A549 (cell line): ENCODE results near the gene PPP1R3D. TPM values are rescaled to one million over a fixed set of nuclear protein-coding genes. Genes with fewer than 3 reads are reported as not detected.

Experiments used
- ATAC-seq, 2 experiments: fragments of 200-7000 bp in 1 of 2; fragments of >200 bp in 1 of 2; cut with Nextera tagmentation in 1 of 2; cut with Tn5 transposase in 1 of 2; 3 replicates each; pipeline versions ENCODE4 v1.8.0 to v1.9.1; 2018 to 2020; ENCODE audit warnings: mild to moderate bottlenecking in 1 of 2, moderate library complexity in 1 of 2
- CTCF ChIA-PET: fragments of 300-600 bp; sonication (Branson Sonifier 250); formaldehyde crosslinking; extraction: SDS; loops from one replicate; lab custom pipeline; 2021; ENCODE audit warnings: antibody characterized with exemption, inconsistent platforms; lab: Yijun Ruan, JAX
- POLR2A ChIA-PET: fragments of 350-600 bp; formaldehyde crosslinking; extraction: SDS; loops from one replicate; lab custom pipeline; 2021; ENCODE audit warnings: antibody characterized with exemption, inconsistent platforms; lab: Yijun Ruan, JAX
- DNase-seq, 2 experiments: peaks; one replicate each; pipeline versions ENCODE4 v3.0.0 to v3.0.0-alpha.2; 2011 to 2016; ENCODE audit warnings: low read depth in 1 of 2, low spot score in 1 of 2
- FAIRE-seq: peaks from 2 replicates; lab custom pipeline; 2011; peaks lifted over from hg19 to GRCh38; lab: Jason Lieb, UNC
- H3K27ac ChIP-seq, 2 experiments: fragments of >200 bp; sonication (Bioruptor Twin); formaldehyde crosslinking; 3 replicates each; pipeline ENCODE4 v1.5.1; 2016 to 2017
- H3K4me1 ChIP-seq: fragments of >200 bp; sonication (Bioruptor Twin); formaldehyde crosslinking; 3 replicates; pipeline ENCODE4 v1.6.1; 2016
- H3K4me2 ChIP-seq: fragments of >200 bp; sonication (Bioruptor Twin); formaldehyde crosslinking; 3 replicates; pipeline ENCODE4 v1.6.1; 2016
- H3K4me3 ChIP-seq: fragments of >200 bp; sonication (Bioruptor Twin); formaldehyde crosslinking; 3 replicates; pipeline ENCODE4 v1.5.1; 2016
- H3K9me3 ChIP-seq: fragments of >200 bp; sonication (Bioruptor Twin); formaldehyde crosslinking; 3 replicates; pipeline ENCODE4 v1.6.1; 2016
- ATOH8 ChIP-seq: fragments of 250-450 bp; sonication (Bioruptor Pico); IDR thresholded peaks from 2 replicates; pipeline ENCODE4 v1.5.0; 2020; ENCODE audit warnings: low read depth, mild to moderate bottlenecking, moderate library complexity
- BCL3 ChIP-seq: fragments of >200 bp; sonication (Bioruptor Twin); formaldehyde crosslinking; IDR thresholded peaks from 3 replicates; pipeline ENCODE4 v1.6.1; 2016
- BHLHE40 ChIP-seq: IDR thresholded peaks from 2 replicates; pipeline ENCODE4 v1.6.1; 2012; ENCODE audit warnings: low read depth, low read length, inconsistent platforms
- CBX8 ChIP-seq: fragments of 200-600 bp; sonication (generic); IDR thresholded peaks from 2 replicates; pipeline ENCODE4 v1.6.1; 2016
- CEBPB ChIP-seq, 2 experiments: fragments of >200 bp in 1 of 2; sonication (Bioruptor Twin) in 1 of 2; formaldehyde crosslinking in 1 of 2; IDR thresholded peaks; 2 replicates each; pipeline ENCODE4 v1.6.1; 2012 to 2016
- CHD2 ChIP-seq: fragments of 150-350 bp; IDR thresholded peaks from 2 replicates; pipeline ENCODE4 v1.6.1; 2014; ENCODE audit warnings: low read length; ENCODE audit not compliant: partially characterized antibody
- EHMT2 ChIP-seq: fragments of 200-600 bp; sonication (generic); IDR thresholded peaks from 2 replicates; pipeline ENCODE4 v1.6.1; 2016; ENCODE audit warnings: antibody characterized with exemption, low read depth, mild to moderate bottlenecking, moderate library complexity
- ELK1 ChIP-seq: fragments of 150-350 bp; IDR thresholded peaks from 2 replicates; pipeline ENCODE4 v1.6.1; 2014; ENCODE audit warnings: low read depth, mild to moderate bottlenecking, low read length
- EP300 ChIP-seq, 2 experiments: fragments of >200 bp; sonication (Bioruptor Twin); formaldehyde crosslinking; IDR thresholded peaks; 2 replicates in 1 of 2; 3 replicates in 1 of 2; pipeline ENCODE4 v1.6.1; 2016 to 2017
- ESRRA ChIP-seq: fragments of 150-350 bp; IDR thresholded peaks from 2 replicates; pipeline ENCODE4 v1.6.1; 2014; ENCODE audit warnings: mild to moderate bottlenecking, low read length, borderline replicate concordance
- GATA3 ChIP-seq: IDR thresholded peaks from 2 replicates; pipeline ENCODE4 v1.6.1; 2012; ENCODE audit warnings: borderline replicate concordance
- HEYL ChIP-seq: fragments of 250-450 bp; sonication (Bioruptor Pico); IDR thresholded peaks from 2 replicates; pipeline ENCODE4 v1.8.0; 2021; ENCODE audit warnings: mild to moderate bottlenecking, moderate library complexity
- HOXB13 ChIP-seq: fragments of 250-450 bp; sonication (Bioruptor Pico); IDR thresholded peaks from 2 replicates; pipeline ENCODE4 v1.5.0; 2020; ENCODE audit warnings: low read depth, mild to moderate bottlenecking, moderate library complexity
- HOXB5 ChIP-seq: fragments of 250-450 bp; sonication (Bioruptor Pico); IDR thresholded peaks from 2 replicates; pipeline ENCODE4 v1.5.0; 2020; ENCODE audit warnings: mild to moderate bottlenecking, moderate library complexity
- JUNB ChIP-seq: fragments of >200 bp; sonication (Bioruptor Twin); formaldehyde crosslinking; IDR thresholded peaks from 2 replicates; pipeline ENCODE4 v1.6.1; 2016
- KDM1A ChIP-seq: fragments of 200-600 bp; sonication (generic); IDR thresholded peaks from 2 replicates; pipeline ENCODE4 v1.6.1; 2016; ENCODE audit warnings: low read depth, mild to moderate bottlenecking
- MAX ChIP-seq: IDR thresholded peaks from 2 replicates; pipeline ENCODE4 v1.6.1; 2012
- MAZ ChIP-seq: fragments of 150-350 bp; IDR thresholded peaks from 2 replicates; pipeline ENCODE4 v1.6.1; 2014; ENCODE audit warnings: antibody characterized with exemption, low read depth, low read length, borderline replicate concordance
- MYC ChIP-seq: IDR thresholded peaks from 2 replicates; pipeline ENCODE4 v1.6.1; 2012; ENCODE audit warnings: mild to moderate bottlenecking, inconsistent platforms, low read length, improper control_type of control experiment, borderline replicate concordance
- NFE2L2 ChIP-seq: fragments of 150-350 bp; conservative IDR thresholded peaks from 2 replicates; pipeline ENCODE4 v1.6.1; 2014; ENCODE audit warnings: low read length
- NR3C1 ChIP-seq: fragments of >200 bp; sonication (Bioruptor Twin); formaldehyde crosslinking; IDR thresholded peaks from 3 replicates; pipeline ENCODE4 v1.6.1; 2017
- POLR2AphosphoS2 ChIP-seq: conservative IDR thresholded peaks from 2 replicates; pipeline ENCODE4 v1.6.1; 2012; ENCODE audit warnings: low read length, improper control_type of control experiment, inconsistent platforms
- RAD21 ChIP-seq, 2 experiments: fragments of >200 bp in 1 of 2; sonication (Bioruptor Twin) in 1 of 2; formaldehyde crosslinking in 1 of 2; IDR thresholded peaks in 1 of 2; conservative IDR thresholded peaks in 1 of 2; 2 replicates in 1 of 2; 3 replicates in 1 of 2; pipeline ENCODE4 v1.6.1; 2012 to 2018; ENCODE audit warnings: inconsistent platforms in 1 of 2
- RNF2 ChIP-seq: fragments of 200-600 bp; sonication (generic); IDR thresholded peaks from 2 replicates; pipeline ENCODE4 v1.6.1; 2016; ENCODE audit warnings: low read depth, mild to moderate bottlenecking, antibody characterized with exemption, moderate library complexity, borderline replicate concordance
- TFCP2L1 ChIP-seq: fragments of 250-450 bp; sonication (Bioruptor Pico); IDR thresholded peaks from 2 replicates; pipeline ENCODE4 v1.5.0; 2021; ENCODE audit warnings: mild to moderate bottlenecking
- TP53 ChIP-seq: fragments of 250-450 bp; sonication (Bioruptor Pico); IDR thresholded peaks from 2 replicates; pipeline ENCODE4 v1.5.0; 2021; ENCODE audit warnings: mild to moderate bottlenecking, moderate library complexity
- USF2 ChIP-seq: fragments of 450-650 bp; IDR thresholded peaks from 2 replicates; pipeline ENCODE4 v1.6.1; 2014; ENCODE audit warnings: antibody characterized with exemption
- ZSCAN20 ChIP-seq: fragments of 250-450 bp; sonication (Bioruptor Pico); IDR thresholded peaks from 2 replicates; pipeline ENCODE4 v1.8.0; 2022; ENCODE audit warnings: mild to moderate bottlenecking, moderate library complexity
- WGBS: methylation state at CpG from one replicate; pipeline ENCODE4 v1.1.6; 2017; ENCODE audit errors: missing lambda C conversion rate; 5-methylcytosine and 5-hydroxymethylcytosine counted together
- polyA plus RNA-seq, 4 experiments: library from polyadenylated mRNA; depleted of rRNA in 3 of 4; stranded (reverse); fragments of >200 nt; fragmentation: RNase III in 1 of 4; extraction: RNeasy Plus Mini Kit Qiagen cat#74134 plus additional on column Dnase treatment in 1 of 4; gene quantifications; 2 replicates in 3 of 4; 3 replicates in 1 of 4; pipeline ENCODE4 v1.2.3, GENCODE V29; 2011 to 2017

The PPP1R3D gene
- polyA plus RNA-seq, 2 of the 4 experiments (the other 2 are of a cell fraction) = 2.7 to 3.9 TPM

- WGBS = 65% methylated on average over 6 of the region's 6 CpGs
- DNase-seq = no peak
- no peak overlapping the region for H3K27ac ChIP-seq
- ATAC-seq = no peak
- no peak overlapping the region for H3K4me2 ChIP-seq
- H3K9me3 ChIP-seq = no peaks in the 10 kb centered on the region
- no peak overlapping the region for H3K4me3 ChIP-seq
- H3K4me1 ChIP-seq = no peaks in the 10 kb centered on the region
- ChIA-PET CTCF (interaction anchor here (1.2 kb wide), 1 partner anchor 94 kb away, joined by 3 read pairs; no protein-coding TSS in a partner anchor), POLR2A (no interaction called here)
- no peak for TF ChIP-seq EP300 (IDR thresholded peaks at IDR 0.05)
- TF ChIP-seq MAZ = no peak
- no peak for TF ChIP-seq TP53 (CRISPR knock-in tag)
- TF ChIP-seq TFCP2L1 (CRISPR knock-in tag) = no peak
- no peak for TF ChIP-seq ELK1
- no peak for TF ChIP-seq HOXB5
- no peak for TF ChIP-seq JUNB
- TF ChIP-seq ESRRA = no peak
- TF ChIP-seq KDM1A = no peak
- TF ChIP-seq POLR2AphosphoS2 = no peak
- no peak for TF ChIP-seq HOXB13 (CRISPR knock-in tag)
- TF ChIP-seq CHD2 = no peak
- TF ChIP-seq NR3C1 = no peak
- TF ChIP-seq HEYL = no peak
- no peak for TF ChIP-seq MYC
- TF ChIP-seq RAD21 (conservative IDR thresholded peaks at IDR 0.05 in 1 of 2, IDR thresholded peaks at IDR 0.05 in 1 of 2) = no peak
- no peak for TF ChIP-seq RNF2
- TF ChIP-seq NFE2L2 = no peak
- TF ChIP-seq USF2 = no peak
- TF ChIP-seq, all 56 proteins: peak for 0
- FAIRE-seq = no peak
Observed at GRCh38 chr20:59962155-59962554, 22.1 kb upstream of the PPP1R3D start.

- no peaks in the 10 kb centered on the region for H3K4me1 ChIP-seq
- no peaks in the 10 kb centered on the region for H3K9me3 ChIP-seq
- CTCF ChIA-PET = interaction anchor here (1.2 kb wide), 1 partner anchor 95 kb away, joined by 3 read pairs; no protein-coding TSS in a partner anchor
- 69% methylated on average over 2 of the region's 2 CpGs for WGBS
- FAIRE-seq (no peak), DNase-seq (no peak), ATAC-seq (no peak)
- no peak overlapping the region for H3K4me2 ChIP-seq
- POLR2A ChIA-PET = interaction anchor here (1.0 kb wide), 1 partner anchor 22 kb away, joined by 4 read pairs; the partner anchor contains the start of genes FAM217B and PPP1R3D
- H3K4me3 ChIP-seq = no peak overlapping the region
- H3K27ac ChIP-seq = no peak overlapping the region
- TF ChIP-seq NR3C1 = no peak
- no peak for TF ChIP-seq MAZ
- TF ChIP-seq BHLHE40 = no peak
- no peak for TF ChIP-seq BCL3
- TF ChIP-seq ZSCAN20 (CRISPR knock-in tag) = no peak
- TF ChIP-seq GATA3 = no peak
- TF ChIP-seq TP53 (CRISPR knock-in tag) = no peak
- TF ChIP-seq CEBPB (IDR thresholded peaks at IDR 0.05) = no peak
- no peak for TF ChIP-seq ATOH8
- no peak for TF ChIP-seq EHMT2
- no peak for TF ChIP-seq ESRRA
- no peak for TF ChIP-seq HOXB13 (CRISPR knock-in tag)
- TF ChIP-seq EP300 (IDR thresholded peaks at IDR 0.05) = no peak
- TF ChIP-seq HOXB5 = no peak
- TF ChIP-seq MAX = no peak
- TF ChIP-seq CBX8 = no peak
- TF ChIP-seq, all 56 proteins: peak for 0
Observed at GRCh38 chr20:59961423-59961822, 21.3 kb upstream of the PPP1R3D start.
